ENCODE measurements around the gene SACM1L.

DNA sequence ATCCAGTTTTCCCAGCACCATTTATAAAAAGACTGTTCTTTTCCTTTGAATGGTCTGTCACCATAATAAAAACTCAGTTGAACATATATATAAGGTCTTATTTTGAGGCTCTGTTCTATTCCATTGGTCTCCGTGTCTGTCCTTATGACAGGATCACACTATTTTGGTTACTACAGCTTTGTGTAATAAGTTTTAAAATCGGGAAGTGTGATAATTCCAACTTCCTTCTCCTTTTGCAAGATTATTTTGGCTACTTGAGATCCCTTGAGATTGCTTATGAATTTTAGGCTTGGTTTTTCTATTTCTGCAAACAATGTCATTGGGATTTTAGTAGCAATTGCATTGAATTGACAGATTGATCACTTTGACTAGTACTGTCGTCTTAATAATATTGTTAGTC lies 35.7 kb downstream of the SACM1L start:
- no peak for TF ChIP-seq EZH2 (IDR thresholded peaks at IDR 0.05; ENCODE audit: borderline replicate concordance, low read depth, low read length, severe bottlenecking)
- TF ChIP-seq, protein P1, sequence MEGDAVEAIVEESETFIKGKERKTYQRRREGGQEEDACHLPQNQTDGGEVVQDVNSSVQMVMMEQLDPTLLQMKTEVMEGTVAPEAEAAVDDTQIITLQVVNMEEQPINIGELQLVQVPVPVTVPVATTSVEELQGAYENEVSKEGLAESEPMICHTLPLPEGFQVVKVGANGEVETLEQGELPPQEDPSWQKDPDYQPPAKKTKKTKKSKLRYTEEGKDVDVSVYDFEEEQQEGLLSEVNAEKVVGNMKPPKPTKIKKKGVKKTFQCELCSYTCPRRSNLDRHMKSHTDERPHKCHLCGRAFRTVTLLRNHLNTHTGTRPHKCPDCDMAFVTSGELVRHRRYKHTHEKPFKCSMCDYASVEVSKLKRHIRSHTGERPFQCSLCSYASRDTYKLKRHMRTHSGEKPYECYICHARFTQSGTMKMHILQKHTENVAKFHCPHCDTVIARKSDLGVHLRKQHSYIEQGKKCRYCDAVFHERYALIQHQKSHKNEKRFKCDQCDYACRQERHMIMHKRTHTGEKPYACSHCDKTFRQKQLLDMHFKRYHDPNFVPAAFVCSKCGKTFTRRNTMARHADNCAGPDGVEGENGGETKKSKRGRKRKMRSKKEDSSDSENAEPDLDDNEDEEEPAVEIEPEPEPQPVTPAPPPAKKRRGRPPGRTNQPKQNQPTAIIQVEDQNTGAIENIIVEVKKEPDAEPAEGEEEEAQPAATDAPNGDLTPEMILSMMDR (IDR thresholded peaks at IDR 0.05; ENCODE audit: borderline replicate concordance, extremely low read depth, low read length, poor library complexity, severe bottlenecking) = no peak
